ENCODE data around the gene CAPZB.

The CAPZB gene

GRCh38 chr1:19326748-19327065, 158.6 kb downstream of the CAPZB start:
- Histone ChIP-seq H3K36me3 (ENCODE audit: insufficient read depth, low read length) (no peaks in the 10 kb centered on the region; the same call in 1 of the 2 replicates), H3K4me2 (ENCODE audit: low read depth, low read length, poor library complexity, severe bottlenecking) (no peak overlapping the region), H3K9me3 (ENCODE audit: insufficient read depth, low read depth, low read length) (no peaks in the 10 kb centered on the region), H3K4me1 (ENCODE audit: insufficient read depth, low read length, poor library complexity, severe bottlenecking) (no peaks in the 10 kb centered on the region), H3K9ac (ENCODE audit: low read depth, low read length, poor library complexity, severe bottlenecking) (no peak overlapping the region), H3F3A (ENCODE audit: low read depth) (no peaks in the 10 kb centered on the region), H3K4me3 (ENCODE audit: low read length, poor library complexity, severe bottlenecking) (no peak overlapping the region), H4K20me1 (ENCODE audit: insufficient read depth, low read length, poor library complexity, severe bottlenecking) (no peaks in the 10 kb centered on the region), H3K79me2 (ENCODE audit: insufficient read depth, low read length) (no peaks in the 10 kb centered on the region), H2AFZ (ENCODE audit: low read length) (no peak overlapping the region), H3K9me2 (replicated peaks; ENCODE audit: low read depth, low read length) (no peaks in the 10 kb centered on the region), H3K27me3 (ENCODE audit: insufficient read depth, low read length, poor library complexity, severe bottlenecking) (no peaks in the 10 kb centered on the region)
- TF ChIP-seq EZH2phosphoT487 (IDR thresholded peaks at IDR 0.05; ENCODE audit: borderline replicate concordance) (no peak), CTCF (conservative IDR thresholded peaks at IDR 0.05; ENCODE audit: low read length) (no peak)

GRCh38 chr1:19325958-19326747, 159.2 kb downstream of the CAPZB start:
- no peak for TF ChIP-seq EZH2phosphoT487 (IDR thresholded peaks at IDR 0.05; ENCODE audit: borderline replicate concordance)
- TF ChIP-seq CTCF (conservative IDR thresholded peaks at IDR 0.05; ENCODE audit: low read length) = no peak
- Histone ChIP-seq H3K4me2 (ENCODE audit: low read depth, low read length, poor library complexity, severe bottlenecking) (no peak overlapping the region), H2AFZ (ENCODE audit: low read length) (no peak overlapping the region)

GRCh38 chr1:19325368-19325957, 159.9 kb downstream of the CAPZB start:
- no peaks in the 10 kb centered on the region for H3K27me3 ChIP-seq (ENCODE audit: insufficient read depth, low read length, poor library complexity, severe bottlenecking)
- H3K4me2 ChIP-seq (ENCODE audit: low read depth, low read length, poor library complexity, severe bottlenecking) = no peak overlapping the region
- H3K79me2 ChIP-seq (ENCODE audit: insufficient read depth, low read length) = no peaks in the 10 kb centered on the region
- H2AFZ ChIP-seq (ENCODE audit: low read length) = no peak overlapping the region
- H3K9me3 ChIP-seq (ENCODE audit: insufficient read depth, low read depth, low read length) = no peaks in the 10 kb centered on the region
- no peaks in the 10 kb centered on the region for H3F3A ChIP-seq (ENCODE audit: low read depth)
- no peaks in the 10 kb centered on the region for H4K20me1 ChIP-seq (ENCODE audit: insufficient read depth, low read length, poor library complexity, severe bottlenecking)
- no peak overlapping the region for H3K9ac ChIP-seq (ENCODE audit: low read depth, low read length, poor library complexity, severe bottlenecking)
- TF ChIP-seq CTCF (conservative IDR thresholded peaks at IDR 0.05; ENCODE audit: low read length) = no peak
- no peak for TF ChIP-seq EZH2phosphoT487 (IDR thresholded peaks at IDR 0.05; ENCODE audit: borderline replicate concordance)
- H3K36me3 ChIP-seq (ENCODE audit: insufficient read depth, low read length) = no peaks in the 10 kb centered on the region; the same call in 1 of the 2 replicates
- H3K9me2 ChIP-seq (replicated peaks; ENCODE audit: low read depth, low read length) = no peaks in the 10 kb centered on the region
- no peak overlapping the region for H3K4me3 ChIP-seq (ENCODE audit: low read length, poor library complexity, severe bottlenecking)
- no peaks in the 10 kb centered on the region for H3K4me1 ChIP-seq (ENCODE audit: insufficient read depth, low read length, poor library complexity, severe bottlenecking)

More at GRCh38 chr1:19325958-19326747, 159.2 kb downstream of the CAPZB start:
- Histone ChIP-seq H3K79me2 (ENCODE audit: insufficient read depth, low read length) (no peaks in the 10 kb centered on the region), H3K4me3 (ENCODE audit: low read length, poor library complexity, severe bottlenecking) (no peak overlapping the region), H3K9ac (ENCODE audit: low read depth, low read length, poor library complexity, severe bottlenecking) (no peak overlapping the region), H3K9me3 (ENCODE audit: insufficient read depth, low read depth, low read length) (no peaks in the 10 kb centered on the region), H3K4me1 (ENCODE audit: insufficient read depth, low read length, poor library complexity, severe bottlenecking) (no peaks in the 10 kb centered on the region), H3K9me2 (replicated peaks; ENCODE audit: low read depth, low read length) (no peaks in the 10 kb centered on the region), H3K36me3 (ENCODE audit: insufficient read depth, low read length) (no peaks in the 10 kb centered on the region; the same call in 1 of the 2 replicates), H4K20me1 (ENCODE audit: insufficient read depth, low read length, poor library complexity, severe bottlenecking) (no peaks in the 10 kb centered on the region), H3K27me3 (ENCODE audit: insufficient read depth, low read length, poor library complexity, severe bottlenecking) (no peaks in the 10 kb centered on the region), H3F3A (ENCODE audit: low read depth) (no peaks in the 10 kb centered on the region)

All from Loucy (cell line).